Measurements from ENCODE around the gene C2. TPM values are rescaled to one million over a fixed set of nuclear protein-coding genes. Genes with fewer than 3 reads are reported as not detected.

C2 gene
- total RNA-seq, 1 experiment from 2014 or later: 0.66 TPM

DNA sequence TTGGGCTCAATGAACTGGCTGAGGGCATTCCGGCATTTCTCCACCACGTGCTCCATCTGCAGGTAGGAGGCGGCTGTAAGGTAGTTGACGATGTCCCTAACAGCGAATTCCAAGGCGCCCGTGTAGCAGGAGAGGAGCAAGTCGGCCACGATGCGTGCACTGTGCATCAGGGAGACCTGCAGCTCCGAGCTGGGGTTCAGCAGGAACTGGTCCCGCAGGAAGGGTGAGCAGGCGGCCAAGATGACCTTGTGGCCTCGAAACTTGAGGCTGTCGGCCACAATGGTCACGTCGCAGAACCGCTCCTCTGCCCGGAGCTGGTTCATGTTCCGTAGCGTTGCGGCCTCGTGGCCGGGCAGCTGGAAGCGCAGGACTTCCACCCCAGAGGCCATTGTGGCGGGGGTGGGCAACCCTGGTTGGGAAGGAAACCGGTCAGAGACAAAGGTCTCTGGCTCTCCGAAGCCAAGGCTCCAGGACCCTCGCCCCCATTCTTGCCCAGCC lies 26.6 kb upstream of the C2 start:
- no peak overlapping the region for H3K23ac ChIP-seq (ENCODE audit: insufficient read length, low read depth, low read length)
- no peaks in the 10 kb centered on the region for H3K27me3 Mint-ChIP-seq (ENCODE audit: low read depth)
- no peak overlapping the region for H3K27ac ChIP-seq (ENCODE audit: insufficient read length, low read depth, low read length)
- H2AFZ ChIP-seq (ENCODE audit: low read length): no peak overlapping the region
- no peak overlapping the region for H2BK12ac ChIP-seq (ENCODE audit: insufficient read length, low read depth, low read length)
- H3K4me2 ChIP-seq (ENCODE audit: insufficient read depth, insufficient read length, low read length): peak overlapping the region; percentile 6
- H3K14ac ChIP-seq (ENCODE audit: insufficient read depth, low read length): peak overlapping the region; percentile 49; the same call in 1 of the 2 replicates
- H2AK5ac ChIP-seq (ENCODE audit: insufficient read length, low read length): no peak overlapping the region
- TF ChIP-seq, protein P1, sequence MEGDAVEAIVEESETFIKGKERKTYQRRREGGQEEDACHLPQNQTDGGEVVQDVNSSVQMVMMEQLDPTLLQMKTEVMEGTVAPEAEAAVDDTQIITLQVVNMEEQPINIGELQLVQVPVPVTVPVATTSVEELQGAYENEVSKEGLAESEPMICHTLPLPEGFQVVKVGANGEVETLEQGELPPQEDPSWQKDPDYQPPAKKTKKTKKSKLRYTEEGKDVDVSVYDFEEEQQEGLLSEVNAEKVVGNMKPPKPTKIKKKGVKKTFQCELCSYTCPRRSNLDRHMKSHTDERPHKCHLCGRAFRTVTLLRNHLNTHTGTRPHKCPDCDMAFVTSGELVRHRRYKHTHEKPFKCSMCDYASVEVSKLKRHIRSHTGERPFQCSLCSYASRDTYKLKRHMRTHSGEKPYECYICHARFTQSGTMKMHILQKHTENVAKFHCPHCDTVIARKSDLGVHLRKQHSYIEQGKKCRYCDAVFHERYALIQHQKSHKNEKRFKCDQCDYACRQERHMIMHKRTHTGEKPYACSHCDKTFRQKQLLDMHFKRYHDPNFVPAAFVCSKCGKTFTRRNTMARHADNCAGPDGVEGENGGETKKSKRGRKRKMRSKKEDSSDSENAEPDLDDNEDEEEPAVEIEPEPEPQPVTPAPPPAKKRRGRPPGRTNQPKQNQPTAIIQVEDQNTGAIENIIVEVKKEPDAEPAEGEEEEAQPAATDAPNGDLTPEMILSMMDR (conservative IDR thresholded peaks at IDR 0.05): no peak
- peaks cover 24 to 39% of the 10 kb centered on the region in 2 experiments for H3K4me1 Mint-ChIP-seq
- H2BK15ac ChIP-seq (ENCODE audit: low read depth, low read length): no peak overlapping the region
- H3T11ph ChIP-seq (ENCODE audit: low read length): no peak overlapping the region
- peak overlapping the region; percentile 66 to 83 for H3K4me3 Mint-ChIP-seq
- H3K79me2 ChIP-seq (ENCODE audit: insufficient read depth, low read length): no peaks in the 10 kb centered on the region; the same call in 1 of the 2 replicates
- no peaks in the 10 kb centered on the region for H3K9me3 ChIP-seq (ENCODE audit: control insufficient read depth, low read depth, low read length)
- no peak overlapping the region for H2BK20ac ChIP-seq (ENCODE audit: low read depth, low read length, poor library complexity, severe bottlenecking)
- H3K27ac Mint-ChIP-seq: peak overlapping the region in 1 of 3 experiments; percentile 32; a peak in 1 of 7 replicates
- H4K91ac ChIP-seq (ENCODE audit: insufficient read length, low read depth, low read length): no peak overlapping the region
- H2BK5ac ChIP-seq (ENCODE audit: insufficient read length, low read length): no peak overlapping the region
- no peak overlapping the region for H3K9ac ChIP-seq (ENCODE audit: extremely low read depth, insufficient read length, low read length)
- no peaks in the 10 kb centered on the region for H3K27me3 ChIP-seq (ENCODE audit: insufficient read depth, low read length)
- H2BK120ac ChIP-seq (ENCODE audit: low read depth, low read length, poor library complexity, severe bottlenecking): no peak overlapping the region
- H3K9me3 Mint-ChIP-seq: no peaks in the 10 kb centered on the region; a peak in 1 of 5 replicates
- H3K79me1 ChIP-seq (ENCODE audit: insufficient read depth, low read depth, low read length, poor library complexity, severe bottlenecking): no peaks in the 10 kb centered on the region
- peaks cover 10 to 17% (median 17%) of the 10 kb centered on the region in 3 experiments for H3K36me3 Mint-ChIP-seq (ENCODE audit: insufficient read depth in 1 of 3, low read depth in 3 of 3)
- no CpG with 5 or more reads among the region's 29 CpGs for WGBS (ENCODE audit: extremely low coverage, insufficient read length, low lambda C conversion rate)
- no peak overlapping the region for H4K5ac ChIP-seq (ENCODE audit: insufficient read length, low read depth, low read length)
- H4K8ac ChIP-seq (replicated peaks; ENCODE audit: insufficient read length, low read depth, low read length): no peak overlapping the region
- no peak overlapping the region for H3K4ac ChIP-seq (ENCODE audit: low read depth, low read length)
- peaks cover 11% of the 10 kb centered on the region for H3K23me2 ChIP-seq (ENCODE audit: insufficient read length, low read depth, low read length, poor library complexity, severe bottlenecking)
- no peaks in the 10 kb centered on the region for H4K20me1 ChIP-seq (ENCODE audit: control insufficient read depth, insufficient read depth, insufficient read length)
- peak; percentile 58 for DNase-seq
- H3K18ac ChIP-seq (ENCODE audit: insufficient read length, low read depth, low read length): no peak overlapping the region
- H3K56ac ChIP-seq (ENCODE audit: insufficient read length, low read depth, low read length): no peak overlapping the region
- H3K4me1 ChIP-seq (ENCODE audit: insufficient read depth, low read length): no peaks in the 10 kb centered on the region; the same call in 1 of the 2 replicates

All from H9 (cell line).